GM10847 (cell line): ENCODE measurements around the gene N4BP3.
A peak's percentile ranks its signal among the peaks of the same experiment; 100 is the strongest.

Experiments used
- POLR2A ChIP-seq: IDR thresholded peaks from 2 replicates; pipeline ENCODE4 v1.6.1; 2011; ENCODE audit not compliant: insufficient read length; ENCODE audit errors: extremely low read depth

Gene N4BP3

DNA sequence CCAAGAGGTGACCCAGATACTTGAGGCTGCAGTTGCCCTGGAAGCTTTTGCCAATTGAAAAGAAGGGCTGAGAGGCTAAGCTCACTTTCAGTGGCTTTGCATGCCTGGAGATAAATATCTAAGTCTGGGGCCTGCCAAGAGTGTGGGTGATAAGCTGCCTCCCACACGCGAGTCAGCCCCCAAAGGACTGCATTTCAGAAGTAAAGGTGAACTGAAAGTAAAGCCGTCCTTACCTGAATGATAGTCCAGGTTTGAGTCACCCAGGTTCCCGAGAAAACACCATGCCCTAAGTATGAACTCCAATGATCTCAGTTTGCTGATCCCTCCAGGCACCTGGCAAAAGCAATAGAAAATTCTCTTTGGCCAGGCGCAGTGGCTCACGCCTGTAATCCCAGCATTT is 22.5 kb upstream of the N4BP3 start:
- no peak for TF ChIP-seq POLR2A

DNA sequence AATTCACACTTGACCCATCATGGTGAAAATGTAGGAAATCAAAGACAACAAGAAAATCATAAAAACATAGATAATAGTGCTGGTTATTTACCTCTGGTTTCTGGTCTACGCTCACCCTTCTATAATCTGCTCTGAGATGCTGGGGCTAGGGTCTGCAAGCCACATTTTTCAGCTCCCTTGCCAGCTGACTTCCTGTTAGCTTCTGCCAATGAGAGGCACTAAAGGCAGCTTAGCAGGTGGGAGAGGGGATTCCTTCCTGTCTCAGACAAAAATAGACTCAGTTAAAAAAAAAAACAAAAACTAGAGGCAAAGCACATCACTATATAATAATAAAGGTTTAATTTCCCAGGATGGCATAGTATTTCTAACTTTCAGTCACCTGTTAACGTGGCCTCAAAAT is 20.2 kb upstream of the N4BP3 start:
- no peak for TF ChIP-seq POLR2A

DNA sequence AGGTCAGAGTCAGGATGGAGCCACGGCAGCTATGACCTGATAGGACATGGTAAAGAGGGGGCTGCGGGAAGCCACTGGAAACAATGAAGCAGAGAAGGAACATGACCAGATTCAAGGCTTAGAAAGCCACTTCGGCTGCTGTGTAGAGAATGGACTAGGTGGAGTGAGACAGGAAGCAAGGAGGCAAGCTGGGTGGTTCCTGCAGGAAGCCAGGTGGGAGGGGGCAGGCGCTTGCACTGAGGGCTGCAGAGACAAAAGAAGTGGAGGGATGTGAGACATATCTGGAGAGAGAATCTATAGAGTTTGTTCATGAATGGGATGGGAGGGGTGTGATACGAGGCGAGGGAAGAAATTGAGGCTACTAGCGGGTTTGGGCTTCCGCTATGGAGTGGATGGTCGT is 19.0 kb upstream of the N4BP3 start:
- no peak for TF ChIP-seq POLR2A

DNA sequence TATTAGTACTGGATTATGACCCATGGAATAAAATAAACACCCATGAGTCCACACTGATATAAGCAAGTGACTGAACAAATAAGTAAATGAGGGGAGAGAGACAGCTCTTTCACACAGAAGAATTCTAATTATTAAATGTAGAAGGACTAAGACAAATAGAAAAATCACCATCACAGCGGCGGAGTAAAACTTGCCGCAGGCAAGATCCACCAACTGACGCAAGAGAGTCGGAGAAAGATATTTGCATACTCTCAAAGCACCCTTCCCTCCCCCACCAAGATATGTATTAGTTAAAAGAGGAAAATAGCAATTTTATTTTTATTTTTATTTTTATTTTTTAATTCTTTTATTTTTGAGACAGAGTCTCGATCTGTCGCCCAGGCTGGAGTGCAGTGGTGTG is 14.6 kb upstream of the N4BP3 start:
- no peak for TF ChIP-seq POLR2A

DNA sequence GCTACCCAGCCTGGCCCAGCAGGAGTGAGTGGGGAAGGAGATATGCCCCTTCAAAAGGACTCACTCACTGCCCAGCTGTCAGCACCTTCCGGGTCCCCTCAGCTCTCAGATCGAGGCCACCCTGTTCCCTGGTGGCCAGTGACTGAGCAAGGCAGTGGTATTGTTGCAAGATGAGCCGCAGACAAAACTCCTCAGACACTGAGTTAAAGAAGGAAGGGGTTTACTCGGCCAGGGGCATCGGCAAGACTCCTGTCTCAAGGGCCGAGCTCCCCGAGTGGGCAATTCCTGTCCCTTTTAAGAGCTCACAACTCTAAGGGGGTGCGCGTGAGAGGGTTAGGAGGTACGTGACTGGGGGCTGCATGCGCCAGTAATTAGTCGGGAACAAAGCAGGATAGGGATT is 9.7 kb upstream of the N4BP3 start:
- no peak for TF ChIP-seq POLR2A

DNA sequence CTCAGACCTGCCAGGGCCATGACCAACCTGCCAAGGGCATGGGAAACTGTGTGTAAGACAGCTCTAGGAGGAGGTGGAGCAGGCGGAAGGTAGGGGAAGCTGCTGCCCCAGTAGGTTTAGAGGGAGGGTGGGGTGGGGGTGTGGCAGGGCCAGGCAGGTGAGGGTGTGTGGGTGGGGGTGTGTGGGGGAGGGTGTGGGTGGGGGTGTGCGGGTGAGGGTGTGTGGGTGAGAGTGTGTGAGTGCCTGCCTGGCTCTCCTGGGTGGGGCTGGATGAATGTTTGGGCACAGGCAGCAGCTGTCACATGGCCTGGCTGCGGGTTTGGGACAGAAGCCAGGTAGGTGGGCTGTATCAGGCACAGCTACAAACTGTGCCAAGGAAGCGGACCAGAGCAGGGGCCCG is 8.8 kb upstream of the N4BP3 start:
- TF ChIP-seq POLR2A = no peak

DNA sequence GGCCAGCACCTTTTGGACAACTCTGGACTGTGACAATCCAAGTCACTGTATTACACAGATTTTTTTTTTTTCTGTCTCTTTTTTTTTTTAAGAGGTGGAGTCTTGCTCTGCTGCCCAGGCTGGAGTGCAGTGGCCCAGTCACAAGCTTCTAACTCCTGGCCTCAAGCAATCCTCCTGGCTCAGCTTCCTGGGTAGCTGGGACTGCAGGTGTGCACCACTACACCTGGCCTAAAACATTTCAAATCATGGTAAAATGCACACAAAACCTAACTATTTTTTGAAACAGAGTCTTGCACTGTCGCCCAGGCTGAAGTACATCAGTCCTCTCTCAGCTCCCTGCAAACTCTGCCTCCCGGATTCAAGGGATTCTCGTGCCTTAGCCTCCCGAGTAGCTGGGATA is 7.2 kb upstream of the N4BP3 start:
- no peak for TF ChIP-seq POLR2A

DNA sequence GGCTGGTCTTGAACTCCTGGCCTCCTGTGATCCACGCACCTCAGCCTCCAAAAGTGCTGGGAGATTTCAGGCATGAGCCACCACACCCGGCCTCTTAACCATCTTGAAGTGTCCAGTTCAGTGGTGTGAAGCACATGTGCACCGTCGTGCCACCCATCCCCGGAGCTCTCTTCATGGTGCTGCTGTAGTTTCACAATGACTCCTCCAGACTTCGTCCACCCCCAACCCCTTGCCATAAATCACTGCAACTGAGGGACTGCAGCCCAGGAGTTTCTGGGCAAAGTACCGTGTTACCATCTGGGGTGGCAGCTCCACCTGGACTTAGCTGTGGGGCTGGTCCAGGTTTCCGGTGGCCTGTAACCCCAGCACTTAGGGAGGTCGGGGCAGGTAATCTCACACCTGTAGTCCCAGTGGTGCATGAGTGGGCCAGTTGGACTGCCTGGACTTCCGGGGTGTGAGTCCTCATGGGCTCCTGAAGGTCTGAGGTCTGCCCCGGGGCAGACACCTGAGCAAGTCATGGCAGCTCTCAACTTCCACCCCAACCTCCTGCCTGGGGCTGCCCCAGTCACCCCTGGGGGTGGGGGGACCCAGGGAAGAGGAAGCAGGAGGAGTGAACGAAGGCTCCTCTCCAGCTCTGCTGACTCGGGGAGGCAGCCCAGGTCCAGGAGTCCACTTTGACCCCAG is 6.6 kb upstream of the N4BP3 start:
- no peak for TF ChIP-seq POLR2A

DNA sequence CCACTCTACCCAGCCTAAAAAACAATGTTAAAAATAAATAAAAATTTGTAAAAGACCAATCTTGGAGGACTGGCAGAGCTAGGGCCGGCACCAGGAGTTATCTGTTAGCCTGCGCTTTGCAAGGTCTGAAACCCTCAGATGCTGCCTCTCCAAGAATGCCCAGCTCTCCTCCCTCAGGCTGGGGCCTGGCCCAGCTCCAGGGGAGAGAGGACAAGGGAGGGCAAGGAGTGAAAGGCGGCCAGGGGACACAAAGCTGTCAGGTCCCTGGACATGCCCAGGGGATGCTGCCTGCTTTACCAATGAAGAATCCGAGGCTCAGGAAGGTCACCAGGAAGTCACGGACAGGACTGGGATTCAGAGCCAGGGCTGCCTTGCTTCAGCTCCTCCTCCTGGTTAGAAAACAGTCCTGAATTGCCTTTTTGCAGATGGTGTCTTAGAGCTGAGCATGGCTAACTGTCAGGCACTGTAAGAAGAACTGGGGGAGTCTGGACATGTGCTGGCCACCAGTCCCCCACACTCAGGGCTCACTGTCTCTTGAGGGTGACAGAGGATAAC is 5.5 kb upstream of the N4BP3 start:
- no peak for TF ChIP-seq POLR2A

DNA sequence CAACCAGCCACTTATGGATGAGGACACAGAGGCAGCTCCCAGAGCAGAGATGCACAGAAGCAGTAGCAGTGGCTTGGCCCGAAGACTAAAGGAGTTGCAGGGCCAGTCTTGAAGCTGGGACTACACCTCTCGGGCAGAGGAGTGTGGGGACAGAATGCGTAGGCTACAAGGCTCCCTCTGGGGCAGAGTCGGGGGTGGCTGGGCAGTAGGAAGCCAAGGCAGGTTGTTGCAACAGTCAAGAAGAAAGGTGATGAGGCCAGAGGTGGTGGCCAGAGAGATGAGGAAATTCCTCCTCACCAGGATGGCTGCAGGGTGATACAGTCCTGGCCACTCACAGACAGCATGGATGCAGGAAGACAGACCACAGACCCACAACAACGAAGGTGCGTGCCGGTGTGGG is 4.9 kb upstream of the N4BP3 start:
- TF ChIP-seq POLR2A = no peak

DNA sequence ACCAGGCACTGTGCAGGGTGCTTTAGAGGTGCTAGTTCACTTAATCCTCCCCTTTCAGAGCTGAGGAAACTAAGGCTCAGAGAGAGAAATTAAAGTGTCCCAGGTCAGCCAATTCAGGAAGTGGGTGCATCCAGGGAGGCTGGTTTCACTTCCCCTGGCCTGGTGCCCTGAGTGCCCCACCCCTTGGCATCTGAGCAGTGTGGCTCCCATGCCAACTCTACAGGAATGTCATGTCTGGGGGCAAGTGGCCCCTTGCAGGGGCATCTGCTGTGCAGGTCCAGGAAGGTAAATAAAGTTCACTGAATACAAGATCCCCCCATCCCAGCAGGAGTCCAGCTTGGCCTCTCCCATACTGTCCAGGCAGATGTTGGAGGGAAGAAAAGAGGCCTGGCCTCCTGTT is 4.4 kb upstream of the N4BP3 start:
- TF ChIP-seq POLR2A = no peak

DNA sequence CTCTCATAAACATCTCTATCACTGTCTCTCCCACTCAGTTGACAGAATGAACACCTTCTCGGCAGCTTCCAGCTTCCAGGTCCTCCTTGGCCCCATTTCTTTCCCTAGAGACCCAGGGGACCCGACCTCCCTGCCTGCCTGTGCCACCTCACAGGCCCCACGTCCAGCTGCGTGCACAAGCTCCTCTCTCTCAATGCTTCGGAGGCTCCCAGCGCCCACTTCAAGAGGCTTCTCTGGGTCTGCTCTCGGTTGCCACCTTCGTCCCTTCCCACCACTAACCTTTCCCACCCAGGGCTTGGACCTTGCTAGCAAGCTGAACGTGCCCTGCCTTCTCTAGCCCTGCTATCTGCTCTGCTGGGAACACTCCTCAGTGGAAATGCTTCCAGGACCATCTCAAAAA is 2.8 kb upstream of the N4BP3 start:
- no peak for TF ChIP-seq POLR2A

DNA sequence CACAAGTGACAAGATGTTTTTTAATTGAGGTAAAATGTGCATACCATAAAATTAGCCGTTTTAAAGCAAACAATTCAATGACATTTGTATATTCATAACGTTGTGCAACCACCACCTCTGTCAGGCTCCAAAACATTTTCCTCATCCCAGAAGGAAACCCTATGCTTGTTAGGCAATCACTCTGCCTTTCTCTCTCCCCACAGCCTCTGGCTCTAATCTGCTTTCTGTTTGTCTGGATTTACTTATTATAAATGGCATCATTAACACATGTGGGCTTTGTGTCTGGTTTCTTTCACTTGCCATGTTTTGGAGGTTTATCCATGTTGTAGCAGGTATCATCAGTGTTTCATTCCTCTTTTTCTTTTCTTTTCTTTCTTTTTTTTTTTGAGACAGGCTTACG is 1.4 kb upstream of the N4BP3 start:
- TF ChIP-seq POLR2A = no peak

DNA sequence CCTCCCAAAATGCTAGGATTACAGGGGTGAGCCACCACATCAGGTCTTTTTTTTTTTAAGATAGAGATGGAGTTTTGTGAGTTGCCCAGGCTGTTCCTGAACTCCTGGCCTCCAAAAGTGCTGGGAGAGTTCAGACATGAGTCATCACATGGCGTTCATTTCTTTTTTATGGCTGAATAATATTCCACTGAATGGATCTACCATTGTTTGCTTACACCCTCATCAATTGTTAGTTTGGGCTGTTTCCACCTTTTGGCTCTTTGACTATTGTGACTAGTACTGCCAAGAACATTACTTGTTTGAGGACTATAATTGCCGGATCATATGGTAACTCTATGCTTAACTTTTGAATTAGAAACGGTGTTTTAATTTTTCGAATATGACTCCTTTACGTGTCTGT is 787 bp upstream of the N4BP3 start:
- TF ChIP-seq POLR2A = no peak

DNA sequence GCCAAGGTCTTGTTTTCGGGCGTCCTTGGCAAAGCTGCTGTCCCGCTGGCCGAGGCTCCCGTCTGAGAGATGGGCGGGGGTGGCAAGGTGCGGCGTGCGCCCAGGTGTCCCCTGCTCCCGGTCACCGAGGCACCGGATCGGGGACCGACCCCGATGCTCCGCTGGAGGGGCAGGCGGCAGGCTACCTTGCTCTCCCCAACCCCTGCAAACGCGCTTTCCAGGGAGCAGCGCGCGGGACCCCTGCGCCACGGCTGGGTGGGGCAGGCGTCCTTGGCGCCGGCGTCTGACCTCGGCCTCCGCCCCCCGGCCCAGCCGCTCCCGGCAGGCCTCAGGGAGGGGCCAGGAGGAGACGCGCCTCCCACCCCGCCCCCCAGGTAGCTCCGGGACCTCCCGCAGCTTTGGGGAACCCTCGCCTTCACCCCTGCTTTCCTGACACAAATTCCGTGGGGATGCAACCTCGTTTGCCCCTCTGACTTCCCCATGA is 551 bp downstream of the N4BP3 start:
- no peak for TF ChIP-seq POLR2A

DNA sequence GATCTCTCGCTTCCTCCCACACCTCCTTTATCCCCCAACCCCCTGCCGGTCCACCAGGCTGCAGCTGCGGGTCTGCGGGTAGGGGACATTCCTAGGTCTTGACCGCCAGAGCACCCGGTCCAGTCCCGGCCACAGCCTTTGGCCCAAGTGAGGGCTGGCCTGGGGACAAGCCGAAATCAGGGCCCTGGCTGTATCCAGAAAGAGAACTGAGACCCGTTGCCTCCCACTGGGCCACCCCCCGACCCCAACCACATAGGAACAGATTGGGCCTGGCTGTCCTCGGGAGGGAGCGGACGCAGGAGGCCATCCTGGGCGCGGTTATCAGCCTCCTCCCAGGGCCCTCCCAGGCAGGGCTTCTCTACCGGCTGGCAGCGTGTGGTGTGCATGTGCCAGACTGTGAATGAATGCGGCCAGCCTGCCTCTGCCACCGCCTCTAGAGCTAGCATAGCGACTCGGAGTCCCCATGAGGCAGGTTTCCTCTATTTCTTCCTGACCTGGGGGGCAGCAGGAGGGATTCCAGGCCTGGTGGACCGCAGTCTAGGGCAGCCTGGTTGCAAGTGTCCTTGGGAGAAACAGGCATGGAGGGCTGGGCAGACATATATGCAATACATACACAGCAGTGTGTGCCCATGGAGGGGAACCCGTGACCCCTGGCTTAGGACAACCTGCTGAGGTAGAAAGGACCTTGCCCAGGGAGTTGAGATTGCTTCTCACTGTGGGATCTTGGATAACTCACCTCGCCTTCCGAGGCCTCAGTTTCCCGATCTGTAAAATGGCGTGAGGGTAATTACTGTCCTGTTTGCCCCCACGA is 1.2 kb downstream of the N4BP3 start:
- TF ChIP-seq POLR2A = peak; percentile 12
